GM12878 (cell line): Measurements from ENCODE around the gene CCDC184. TPM values are rescaled to one million over a fixed set of nuclear protein-coding genes. Genes with fewer than 3 reads are reported as not detected.

Experiments
- ATAC-seq: fragments of 200-7000 bp; cut with Tn5 transposase; 3 replicates; pipeline ENCODE4 v1.9.1; 2020; ENCODE audit warnings: mild to moderate bottlenecking, moderate library complexity
- BruUV-seq: library from RNA; stranded (reverse); fragments of 400-500 nt; replicated peaks from 2 replicates; lab custom pipeline; 2021; lab: Mats Ljungman, UMichigan
- CTCF ChIA-PET: fragments of 300-600 bp; sonication (Branson Sonifier 250); formaldehyde crosslinking; extraction: SDS; loops from one replicate; lab custom pipeline; 2021; ENCODE audit warnings: inconsistent platforms; lab: Yijun Ruan, JAX
- POLR2A ChIA-PET: fragments of 350-600 bp; formaldehyde crosslinking; extraction: SDS; loops from one replicate; lab custom pipeline; 2021; ENCODE audit warnings: inconsistent platforms; lab: Charles Lee
- RAD21 ChIA-PET: fragments of 300-600 bp; sonication (Branson Sonifier 250); formaldehyde crosslinking; loops from one replicate; lab custom pipeline; 2023; ENCODE audit warnings: antibody characterized with exemption; ENCODE audit not compliant: unreplicated experiment; lab: Charles Lee
- SMC1A ChIA-PET: fragments of 300-600 bp; sonication (Branson Sonifier 250); formaldehyde crosslinking; loops from one replicate; lab custom pipeline; 2023; ENCODE audit not compliant: unreplicated experiment, uncharacterized antibody; lab: Charles Lee
- DNase-seq: peaks from one replicate; pipeline ENCODE4 v3.0.0-alpha.2; 2011; ENCODE audit warnings: low read depth, low spot score
- FAIRE-seq: peaks from 3 replicates; lab custom pipeline; 2011; peaks lifted over from hg19 to GRCh38; lab: Jason Lieb, UNC
- H2AFZ ChIP-seq: 2 replicates; pipeline ENCODE4 v1.6.0; 2011; ENCODE audit warnings: low read depth, low read length, control low read depth; ENCODE audit not compliant: control insufficient read depth
- H3K27ac ChIP-seq: 2 replicates; pipeline ENCODE4 v1.5.1; 2011; ENCODE audit warnings: control low read depth; ENCODE audit not compliant: control insufficient read depth, insufficient read depth
- H3K27me3 ChIP-seq, 2 experiments: replicated peaks in 1 of 2; 2 replicates each; pipeline versions ENCODE4 v1.6.0 to v1.6.1; 2011; ENCODE audit warnings: low read length in 1 of 2; ENCODE audit not compliant: control insufficient read depth in 2 of 2, insufficient read depth in 2 of 2
- H3K36me3 ChIP-seq, 2 experiments: 2 replicates each; pipeline ENCODE4 v1.5.1; 2011; ENCODE audit warnings: low read length in 1 of 2; ENCODE audit not compliant: control insufficient read depth in 2 of 2, insufficient read depth in 2 of 2
- H3K4me1 ChIP-seq: 2 replicates; pipeline ENCODE4 v1.6.1; 2011; ENCODE audit warnings: mild to moderate bottlenecking, low read length, moderate library complexity, mixed read lengths; ENCODE audit not compliant: control insufficient read depth, insufficient read depth
- H3K4me2 ChIP-seq: 2 replicates; pipeline ENCODE4 v1.6.0; 2011; ENCODE audit warnings: control low read depth; ENCODE audit not compliant: control insufficient read depth, insufficient read depth
- H3K4me3 ChIP-seq: fragments of 200-600 bp; sonication (generic); 2 replicates; pipeline ENCODE4 v1.5.1; 2016
- H3K79me2 ChIP-seq: 2 replicates; pipeline ENCODE4 v1.6.0; 2011; ENCODE audit warnings: low read length; ENCODE audit not compliant: control insufficient read depth, insufficient read depth
- H3K9ac ChIP-seq: 2 replicates; pipeline ENCODE4 v1.8.0; 2011; ENCODE audit warnings: low read length, control low read depth, mixed read lengths; ENCODE audit not compliant: control insufficient read depth, insufficient read depth
- H3K9me3 ChIP-seq: replicated peaks from 3 replicates; pipeline ENCODE4 v1.5.1; 2011; ENCODE audit warnings: mild to moderate bottlenecking, low read length; ENCODE audit not compliant: control insufficient read depth, insufficient read depth
- H4K20me1 ChIP-seq: 2 replicates; pipeline ENCODE4 v1.6.0; 2011; ENCODE audit not compliant: control insufficient read depth, insufficient read depth
- DPF2 ChIP-seq: fragments of 450-650 bp; IDR thresholded peaks from 2 replicates; pipeline ENCODE4 v1.6.1; 2017; ENCODE audit warnings: mild to moderate bottlenecking
- IKZF2 ChIP-seq, 2 experiments: fragments of 450-650 bp; IDR thresholded peaks; 2 replicates each; pipeline ENCODE4 v1.6.1; 2017; ENCODE audit warnings: mild to moderate bottlenecking in 2 of 2, moderate library complexity in 2 of 2
- RAD21 ChIP-seq: IDR thresholded peaks from 2 replicates; pipeline ENCODE4 v1.6.1; 2011; ENCODE audit warnings: mild to moderate bottlenecking, low read depth, low read length, moderate library complexity; ENCODE audit not compliant: insufficient read depth
- ZBED1 ChIP-seq: IDR thresholded peaks from 2 replicates; pipeline ENCODE4 v1.6.1; 2016; ENCODE audit warnings: borderline replicate concordance
- WGBS: methylation state at CpG from one replicate; pipeline ENCODE4 v1.1.6; 2016; ENCODE audit warnings: low lambda C conversion rate; ENCODE audit not compliant: insufficient replicate concordance, insufficient coverage; ENCODE audit errors: missing lambda C conversion rate; 5-methylcytosine and 5-hydroxymethylcytosine counted together
- in situ Hi-C: fragments of 300-500 bp; cut with MboI; formaldehyde crosslinking; loops from 9 replicates; pipeline ENCODE4 v1.14.3; 2018; ENCODE audit warnings: mixed read lengths
- intact Hi-C: fragments of 100-400 bp; cut with micrococcal nuclease; formaldehyde crosslinking; loops from one replicate; pipeline ENCODE4 v1.14.2; 2022; ENCODE audit not compliant: unreplicated experiment
- polyA plus RNA-seq, 11 experiments: library from polyadenylated mRNA; depleted of rRNA in 4 of 11; unstranded in 6 of 11; stranded (reverse) in 5 of 11; fragments of >200 nt; fragmentation: Nextera tagmentation in 4 of 11; fragmentation: Illumina TruSeq in 1 of 11; extraction: Ambion mirVana in 4 of 11; extraction: Trizol in 1 of 11; gene quantifications; 1 replicate in 1 of 11; 2 replicates in 10 of 11; pipeline versions ENCODE4 v1.2.1 to v1.2.3, GENCODE V29; 2011 to 2016; ENCODE audit warnings: inconsistent platforms in 2 of 11, missing spikeins in 2 of 11, low read depth in 1 of 11
- total RNA-seq, 4 experiments: library from RNA; depleted of rRNA in 3 of 4; stranded (reverse); fragments of >200 nt in 3 of 4; fragmentation: Illumina TruSeq in 1 of 4; extraction: Trizol in 1 of 4; gene quantifications; 2 replicates each; pipeline versions ENCODE4 v1.2.1 to v1.2.3, GENCODE V29; 2013 to 2021
- TF ChIP-seq, protein P1 (sequence below): fragments of 450-650 bp; formaldehyde crosslinking; IDR thresholded peaks from 2 replicates; pipeline ENCODE4 v1.5.0; 2022; ENCODE audit warnings: mild to moderate bottlenecking, missing genetic modification characterization
- TF ChIP-seq, protein P2 (sequence below): fragments of 450-650 bp; IDR thresholded peaks from 2 replicates; pipeline ENCODE4 v1.6.1; 2016; ENCODE audit warnings: mild to moderate bottlenecking, moderate library complexity, borderline replicate concordance
- TF ChIP-seq, protein P3 (sequence below): fragments of 450-650 bp; conservative IDR thresholded peaks from 2 replicates; pipeline ENCODE4 v1.6.1; 2017; ENCODE audit warnings: mild to moderate bottlenecking, moderate library complexity
- TF ChIP-seq, protein P4 (sequence below), 3 experiments: IDR thresholded peaks in 2 of 3; conservative IDR thresholded peaks in 1 of 3; 2 replicates each; pipeline ENCODE4 v1.5.1; 2011; ENCODE audit warnings: low read depth in 3 of 3, low read length in 3 of 3, mild to moderate bottlenecking in 3 of 3, control low read depth in 2 of 3, moderate library complexity in 2 of 3, inconsistent platforms in 1 of 3, mixed read lengths in 1 of 3; ENCODE audit not compliant: control insufficient read depth in 2 of 3, insufficient read depth in 1 of 3; ENCODE audit errors: extremely low read depth in 1 of 3

Gene CCDC184
- total and polyA plus RNA-seq, 10 of the 15 experiments (the other 5 are each of a cell fraction or from before 2014, with no cell fraction given): not detected

DNA sequence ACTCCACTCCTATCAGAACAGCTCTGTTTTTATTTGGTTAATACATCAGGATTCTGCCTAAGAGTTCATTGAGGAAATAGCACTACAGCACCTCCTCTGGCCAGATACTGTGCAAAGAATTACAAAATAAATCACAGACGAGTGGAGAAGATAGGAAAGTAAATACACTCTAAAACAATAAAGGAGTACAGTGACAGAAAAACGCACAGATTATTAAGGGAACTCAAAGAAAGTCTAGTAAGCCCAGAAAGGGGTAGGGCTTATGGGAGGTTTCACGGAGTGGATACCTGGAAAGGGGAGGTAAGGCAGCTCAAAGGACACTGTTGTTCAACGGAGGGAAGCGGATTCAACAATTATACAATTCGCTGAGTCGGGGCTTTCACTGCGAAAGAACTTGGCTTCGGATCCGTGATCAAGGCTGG, 14.1 kb downstream of the CCDC184 start:
- ChIA-PET SMC1A (interaction anchor here (0.9 to 2.1 kb wide), 7 partner anchors 8 to 421 kb away, joined by 3 to 6 read pairs (median 4); partner anchors contain the start of gene CCDC184), CTCF (interaction anchor here (0.6 to 2.7 kb wide), 31 partner anchors 9 to 597 kb away, joined by 3 to 14 read pairs (median 4); partner anchors contain the start of genes ASB8 and CCDC184), RAD21 (interaction anchor here (0.7 to 2.0 kb wide), 7 partner anchors 8 to 421 kb away, joined by 3 to 10 read pairs (median 4); partner anchors contain the start of genes ASB8, SENP1 and TMEM106C), POLR2A (interaction anchor here (0.7 to 1.7 kb wide), 4 partner anchors 14 to 41 kb away, joined by 4 to 8 read pairs (median 6); partner anchors contain the start of gene ASB8)
- peak overlapping the region; percentile 91 for H3K27ac ChIP-seq
- H4K20me1 ChIP-seq: no peaks in the 10 kb centered on the region
- ATAC-seq (peak; percentile 55), FAIRE-seq (peak; percentile 64), DNase-seq (peak; percentile 15)
- in situ Hi-C loops (no loop called here), intact Hi-C loops (loop anchor here (10.0 kb wide), 1 partner anchor 157 kb away; the partner anchor contains the start of gene ZNF641)
- H3K4me2 ChIP-seq: peak overlapping the region; percentile 99
- H3K9me3 ChIP-seq: no peaks in the 10 kb centered on the region; the same call in 2 of the 3 replicates
- H3K4me3 ChIP-seq: peak overlapping the region; percentile 86
- TF ChIP-seq, protein P1, sequence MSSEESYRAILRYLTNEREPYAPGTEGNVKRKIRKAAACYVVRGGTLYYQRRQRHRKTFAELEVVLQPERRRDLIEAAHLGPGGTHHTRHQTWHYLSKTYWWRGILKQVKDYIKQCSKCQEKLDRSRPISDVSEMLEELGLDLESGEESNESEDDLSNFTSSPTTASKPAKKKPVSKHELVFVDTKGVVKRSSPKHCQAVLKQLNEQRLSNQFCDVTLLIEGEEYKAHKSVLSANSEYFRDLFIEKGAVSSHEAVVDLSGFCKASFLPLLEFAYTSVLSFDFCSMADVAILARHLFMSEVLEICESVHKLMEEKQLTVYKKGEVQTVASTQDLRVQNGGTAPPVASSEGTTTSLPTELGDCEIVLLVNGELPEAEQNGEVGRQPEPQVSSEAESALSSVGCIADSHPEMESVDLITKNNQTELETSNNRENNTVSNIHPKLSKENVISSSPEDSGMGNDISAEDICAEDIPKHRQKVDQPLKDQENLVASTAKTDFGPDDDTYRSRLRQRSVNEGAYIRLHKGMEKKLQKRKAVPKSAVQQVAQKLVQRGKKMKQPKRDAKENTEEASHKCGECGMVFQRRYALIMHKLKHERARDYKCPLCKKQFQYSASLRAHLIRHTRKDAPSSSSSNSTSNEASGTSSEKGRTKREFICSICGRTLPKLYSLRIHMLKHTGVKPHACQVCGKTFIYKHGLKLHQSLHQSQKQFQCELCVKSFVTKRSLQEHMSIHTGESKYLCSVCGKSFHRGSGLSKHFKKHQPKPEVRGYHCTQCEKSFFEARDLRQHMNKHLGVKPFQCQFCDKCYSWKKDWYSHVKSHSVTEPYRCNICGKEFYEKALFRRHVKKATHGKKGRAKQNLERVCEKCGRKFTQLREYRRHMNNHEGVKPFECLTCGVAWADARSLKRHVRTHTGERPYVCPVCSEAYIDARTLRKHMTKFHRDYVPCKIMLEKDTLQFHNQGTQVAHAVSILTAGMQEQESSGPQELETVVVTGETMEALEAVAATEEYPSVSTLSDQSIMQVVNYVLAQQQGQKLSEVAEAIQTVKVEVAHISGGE: no peak
- TF ChIP-seq, protein P2, sequence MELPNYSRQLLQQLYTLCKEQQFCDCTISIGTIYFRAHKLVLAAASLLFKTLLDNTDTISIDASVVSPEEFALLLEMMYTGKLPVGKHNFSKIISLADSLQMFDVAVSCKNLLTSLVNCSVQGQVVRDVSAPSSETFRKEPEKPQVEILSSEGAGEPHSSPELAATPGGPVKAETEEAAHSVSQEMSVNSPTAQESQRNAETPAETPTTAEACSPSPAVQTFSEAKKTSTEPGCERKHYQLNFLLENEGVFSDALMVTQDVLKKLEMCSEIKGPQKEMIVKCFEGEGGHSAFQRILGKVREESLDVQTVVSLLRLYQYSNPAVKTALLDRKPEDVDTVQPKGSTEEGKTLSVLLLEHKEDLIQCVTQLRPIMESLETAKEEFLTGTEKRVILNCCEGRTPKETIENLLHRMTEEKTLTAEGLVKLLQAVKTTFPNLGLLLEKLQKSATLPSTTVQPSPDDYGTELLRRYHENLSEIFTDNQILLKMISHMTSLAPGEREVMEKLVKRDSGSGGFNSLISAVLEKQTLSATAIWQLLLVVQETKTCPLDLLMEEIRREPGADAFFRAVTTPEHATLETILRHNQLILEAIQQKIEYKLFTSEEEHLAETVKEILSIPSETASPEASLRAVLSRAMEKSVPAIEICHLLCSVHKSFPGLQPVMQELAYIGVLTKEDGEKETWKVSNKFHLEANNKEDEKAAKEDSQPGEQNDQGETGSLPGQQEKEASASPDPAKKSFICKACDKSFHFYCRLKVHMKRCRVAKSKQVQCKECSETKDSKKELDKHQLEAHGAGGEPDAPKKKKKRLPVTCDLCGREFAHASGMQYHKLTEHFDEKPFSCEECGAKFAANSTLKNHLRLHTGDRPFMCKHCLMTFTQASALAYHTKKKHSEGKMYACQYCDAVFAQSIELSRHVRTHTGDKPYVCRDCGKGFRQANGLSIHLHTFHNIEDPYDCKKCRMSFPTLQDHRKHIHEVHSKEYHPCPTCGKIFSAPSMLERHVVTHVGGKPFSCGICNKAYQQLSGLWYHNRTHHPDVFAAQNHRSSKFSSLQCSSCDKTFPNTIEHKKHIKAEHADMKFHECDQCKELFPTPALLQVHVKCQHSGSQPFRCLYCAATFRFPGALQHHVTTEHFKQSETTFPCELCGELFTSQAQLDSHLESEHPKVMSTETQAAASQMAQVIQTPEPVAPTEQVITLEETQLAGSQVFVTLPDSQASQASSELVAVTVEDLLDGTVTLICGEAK: 0 out of 2 replicates have a peak, but pooled peaks have one; percentile 25
- TF ChIP-seq DPF2 (no peak), IKZF2 (IDR thresholded peaks at IDR 0.05) (peak; percentile 14 to 29; a peak in 2 of 4 replicates), ZBED1 (no peak), RAD21 (peak; percentile 35; the same call in 1 of the 2 replicates)
- TF ChIP-seq, protein P3, sequence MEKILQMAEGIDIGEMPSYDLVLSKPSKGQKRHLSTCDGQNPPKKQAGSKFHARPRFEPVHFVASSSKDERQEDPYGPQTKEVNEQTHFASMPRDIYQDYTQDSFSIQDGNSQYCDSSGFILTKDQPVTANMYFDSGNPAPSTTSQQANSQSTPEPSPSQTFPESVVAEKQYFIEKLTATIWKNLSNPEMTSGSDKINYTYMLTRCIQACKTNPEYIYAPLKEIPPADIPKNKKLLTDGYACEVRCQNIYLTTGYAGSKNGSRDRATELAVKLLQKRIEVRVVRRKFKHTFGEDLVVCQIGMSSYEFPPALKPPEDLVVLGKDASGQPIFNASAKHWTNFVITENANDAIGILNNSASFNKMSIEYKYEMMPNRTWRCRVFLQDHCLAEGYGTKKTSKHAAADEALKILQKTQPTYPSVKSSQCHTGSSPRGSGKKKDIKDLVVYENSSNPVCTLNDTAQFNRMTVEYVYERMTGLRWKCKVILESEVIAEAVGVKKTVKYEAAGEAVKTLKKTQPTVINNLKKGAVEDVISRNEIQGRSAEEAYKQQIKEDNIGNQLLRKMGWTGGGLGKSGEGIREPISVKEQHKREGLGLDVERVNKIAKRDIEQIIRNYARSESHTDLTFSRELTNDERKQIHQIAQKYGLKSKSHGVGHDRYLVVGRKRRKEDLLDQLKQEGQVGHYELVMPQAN: 0 out of 2 replicates have a peak, but pooled peaks have one; percentile 51
- TF ChIP-seq, protein P4, sequence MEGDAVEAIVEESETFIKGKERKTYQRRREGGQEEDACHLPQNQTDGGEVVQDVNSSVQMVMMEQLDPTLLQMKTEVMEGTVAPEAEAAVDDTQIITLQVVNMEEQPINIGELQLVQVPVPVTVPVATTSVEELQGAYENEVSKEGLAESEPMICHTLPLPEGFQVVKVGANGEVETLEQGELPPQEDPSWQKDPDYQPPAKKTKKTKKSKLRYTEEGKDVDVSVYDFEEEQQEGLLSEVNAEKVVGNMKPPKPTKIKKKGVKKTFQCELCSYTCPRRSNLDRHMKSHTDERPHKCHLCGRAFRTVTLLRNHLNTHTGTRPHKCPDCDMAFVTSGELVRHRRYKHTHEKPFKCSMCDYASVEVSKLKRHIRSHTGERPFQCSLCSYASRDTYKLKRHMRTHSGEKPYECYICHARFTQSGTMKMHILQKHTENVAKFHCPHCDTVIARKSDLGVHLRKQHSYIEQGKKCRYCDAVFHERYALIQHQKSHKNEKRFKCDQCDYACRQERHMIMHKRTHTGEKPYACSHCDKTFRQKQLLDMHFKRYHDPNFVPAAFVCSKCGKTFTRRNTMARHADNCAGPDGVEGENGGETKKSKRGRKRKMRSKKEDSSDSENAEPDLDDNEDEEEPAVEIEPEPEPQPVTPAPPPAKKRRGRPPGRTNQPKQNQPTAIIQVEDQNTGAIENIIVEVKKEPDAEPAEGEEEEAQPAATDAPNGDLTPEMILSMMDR (IDR thresholded peaks at IDR 0.05 in 2 of 3, conservative IDR thresholded peaks at IDR 0.05 in 1 of 3; ENCODE audit: control insufficient read depth in 2 of 3, extremely low read depth in 1 of 3, insufficient read depth in 1 of 3, low read depth in 3 of 3, low read length in 3 of 3): peak; percentile 40 to 61 (median 52); a peak in 5 of 6 replicates
- WGBS: under 1% methylated on average over 10 of the region's 10 CpGs
- H3K9ac ChIP-seq: peak overlapping the region; percentile 100
- BruUV-seq: TSS peak; percentile 93
- 0 out of 2 replicates have a peak, but pooled peaks cover 3% of the 10 kb centered on the region for H3K4me1 ChIP-seq
- no peaks in the 10 kb centered on the region for H3K27me3 ChIP-seq
- peak overlapping the region; percentile 100 for H2AFZ ChIP-seq
- peaks cover 13% of the 10 kb centered on the region for H3K79me2 ChIP-seq
- no peaks in the 10 kb centered on the region for H3K36me3 ChIP-seq
